GM13977 (cell line): ENCODE measurements around the gene LBHD2.
"Not testable (repeated sequence)": the region's sequence is repeated elsewhere in the genome, so short reads cannot be mapped to it uniquely, and the experiment has no call there.

Experiments
- DNase-seq: peaks from one replicate; pipeline ENCODE4 v3.0.0; 2012; ENCODE audit warnings: low spot score
- in situ Hi-C: fragments of 300-500 bp; cut with MboI; formaldehyde crosslinking; loops from one replicate; pipeline ENCODE4 v1.12.0; 2022; ENCODE audit warnings: low sequenced_read_pairs, low pct_unique_long_range_greater_than_20kb, mixed read lengths, inconsistent platforms; ENCODE audit not compliant: unreplicated experiment
- TF ChIP-seq, protein P1 (sequence below): IDR thresholded peaks from 2 replicates; pipeline ENCODE4 v1.5.1; 2012; ENCODE audit warnings: mild to moderate bottlenecking, control low read depth; ENCODE audit not compliant: insufficient read depth; ENCODE audit errors: extremely low read depth, missing control alignments

Gene LBHD2

DNA sequence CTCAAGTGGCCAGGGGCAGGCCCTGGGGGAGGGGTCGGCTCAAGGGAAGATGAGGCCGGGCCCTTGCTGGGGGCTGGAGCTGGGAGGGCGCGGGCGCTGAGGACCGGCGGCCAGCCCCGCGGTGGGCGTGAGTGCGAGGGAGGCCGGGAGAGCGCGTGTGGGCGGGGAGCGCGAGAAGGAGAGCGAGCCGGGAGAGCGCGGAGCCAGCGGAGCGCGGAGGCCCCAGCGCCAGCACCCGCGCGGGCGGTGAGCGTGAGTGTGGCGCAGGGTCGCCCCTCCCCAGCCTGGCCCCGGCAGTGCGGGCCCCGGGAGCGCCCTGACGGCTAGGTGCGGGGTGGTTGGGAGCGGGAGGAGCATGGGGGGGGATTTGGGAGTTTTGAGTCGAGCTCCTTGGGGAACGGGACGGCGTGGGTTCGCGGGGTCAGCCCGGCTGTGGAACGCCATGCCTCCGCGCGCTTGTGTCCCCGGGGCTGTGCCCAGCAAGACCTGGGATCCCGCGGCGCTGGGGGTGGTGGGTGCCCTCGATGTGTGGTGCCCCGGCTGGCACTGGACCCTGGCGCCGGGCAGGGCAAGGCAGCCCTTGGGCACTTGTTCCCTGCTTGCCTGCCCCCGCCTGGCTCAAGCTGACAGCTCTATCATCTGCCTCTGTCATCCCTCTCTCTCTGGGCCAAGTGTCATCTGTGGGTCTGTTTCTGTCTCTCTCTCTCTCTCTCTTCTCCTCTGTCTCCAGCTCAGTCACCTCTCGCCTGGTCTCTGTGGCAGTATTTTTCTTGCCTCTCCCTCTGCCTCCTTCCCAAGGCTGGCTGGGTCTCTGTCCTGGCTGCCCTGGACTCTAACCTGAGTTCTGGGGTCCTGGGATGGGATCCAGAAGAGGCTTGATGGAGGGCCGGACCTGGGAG, at the start of gene LBHD2:
Gene LBHD2, plus strand, starts transcription at position 190 of the 899 bp plus-strand sequence. CDS start 1,803 bp downstream, outside the sequence.
- TF ChIP-seq, protein P1, sequence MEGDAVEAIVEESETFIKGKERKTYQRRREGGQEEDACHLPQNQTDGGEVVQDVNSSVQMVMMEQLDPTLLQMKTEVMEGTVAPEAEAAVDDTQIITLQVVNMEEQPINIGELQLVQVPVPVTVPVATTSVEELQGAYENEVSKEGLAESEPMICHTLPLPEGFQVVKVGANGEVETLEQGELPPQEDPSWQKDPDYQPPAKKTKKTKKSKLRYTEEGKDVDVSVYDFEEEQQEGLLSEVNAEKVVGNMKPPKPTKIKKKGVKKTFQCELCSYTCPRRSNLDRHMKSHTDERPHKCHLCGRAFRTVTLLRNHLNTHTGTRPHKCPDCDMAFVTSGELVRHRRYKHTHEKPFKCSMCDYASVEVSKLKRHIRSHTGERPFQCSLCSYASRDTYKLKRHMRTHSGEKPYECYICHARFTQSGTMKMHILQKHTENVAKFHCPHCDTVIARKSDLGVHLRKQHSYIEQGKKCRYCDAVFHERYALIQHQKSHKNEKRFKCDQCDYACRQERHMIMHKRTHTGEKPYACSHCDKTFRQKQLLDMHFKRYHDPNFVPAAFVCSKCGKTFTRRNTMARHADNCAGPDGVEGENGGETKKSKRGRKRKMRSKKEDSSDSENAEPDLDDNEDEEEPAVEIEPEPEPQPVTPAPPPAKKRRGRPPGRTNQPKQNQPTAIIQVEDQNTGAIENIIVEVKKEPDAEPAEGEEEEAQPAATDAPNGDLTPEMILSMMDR: no peak
- no peak for DNase-seq
- in situ Hi-C loops: loop anchor here (25.0 kb wide), 1 partner anchor 203 kb away; no protein-coding TSS in a partner anchor

DNA sequence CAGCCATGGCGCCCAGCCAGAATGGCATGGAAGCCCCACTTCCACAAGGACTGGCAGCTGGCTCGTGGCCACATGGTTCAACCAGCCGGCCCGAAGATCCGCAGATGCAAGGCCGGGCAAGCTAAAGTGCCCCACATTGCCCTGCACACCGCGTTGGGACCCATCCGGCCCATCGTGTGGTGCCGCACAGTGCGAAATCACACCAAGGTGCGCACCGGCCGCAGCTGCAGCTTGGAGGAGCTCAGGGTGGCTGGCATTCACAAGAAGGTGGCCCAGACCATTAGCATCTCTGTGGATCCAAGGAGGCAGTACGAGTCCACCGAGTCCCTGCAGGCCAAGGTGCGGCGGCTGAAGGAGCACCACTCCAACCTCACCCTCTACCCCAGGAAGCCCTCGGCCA, 42.5 kb upstream of the LBHD2 start:
- in situ Hi-C loops: no loop called here
- TF ChIP-seq, protein P1: no peak
- no peak for DNase-seq

- DNase-seq: no peak
- in situ Hi-C loops: no loop called here
- TF ChIP-seq, protein P1: no peak
These were observed 40.6 kb upstream of the LBHD2 start for GRCh38 chr14:103043257-103044015.

- TF ChIP-seq, protein P1: no peak
- in situ Hi-C loops: no loop called here
- DNase-seq: peak; percentile 56
These were observed 38.6 kb upstream of the LBHD2 start for GRCh38 chr14:103045371-103045869.

- DNase-seq, in situ Hi-C loops: not testable (repeated sequence)
These were observed 36.6 kb upstream of the LBHD2 start for GRCh38 chr14:103047453-103047852.

DNA sequence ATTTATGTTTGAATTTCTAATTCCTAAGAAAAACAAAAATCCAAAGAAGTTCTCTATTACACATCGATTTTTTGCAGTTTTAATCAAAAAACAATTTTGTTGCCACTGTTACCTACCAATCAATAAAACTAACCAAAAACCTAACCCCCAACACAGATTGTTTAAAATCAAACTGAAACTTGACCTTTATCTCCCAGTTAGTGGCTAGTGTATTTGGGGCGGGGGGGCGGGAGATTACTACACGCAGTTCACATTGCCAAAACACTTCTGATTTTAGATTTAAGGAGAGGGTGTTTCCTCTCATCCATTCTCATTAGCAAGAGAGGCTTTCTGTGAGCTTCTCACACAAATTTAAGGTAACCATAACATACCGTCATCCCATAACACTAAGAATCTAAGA, 33.1 kb upstream of the LBHD2 start:
- TF ChIP-seq, protein P1: no peak
- in situ Hi-C loops: no loop called here

More for the DNA sequence above, 33.1 kb upstream of the LBHD2 start:
- no peak for DNase-seq
